Measurements from ENCODE around the gene USP35. TPM values are rescaled to one million over a fixed set of nuclear protein-coding genes. Genes with fewer than 3 reads are reported as not detected.
"Not testable (repeated sequence)": the region's sequence is repeated elsewhere in the genome, so short reads cannot be mapped to it uniquely, and the experiment has no call there.

USP35 gene
- total RNA-seq, 1 experiment from 2014 or later = 6.0 TPM

- Histone ChIP-seq H3K9me2 (ENCODE audit: insufficient read depth) (no peaks in the 10 kb centered on the region), H3K27me3 (ENCODE audit: insufficient read depth, low read length) (no peaks in the 10 kb centered on the region), H3K27ac (ENCODE audit: low read depth, low read length) (no peak overlapping the region), H3K4me2 (ENCODE audit: low read length) (no peak overlapping the region), H3K36me3 (ENCODE audit: control insufficient read depth in 1 of 2, insufficient read depth in 2 of 2, low read length in 2 of 2) (no peaks in the 10 kb centered on the region), H3K4me3 (replicated peaks in 1 of 2; ENCODE audit: low read depth in 1 of 2, low read length in 2 of 2) (no peak overlapping the region), H3K4me1 (ENCODE audit: control insufficient read depth in 1 of 2, insufficient read depth in 2 of 2, low read length in 2 of 2) (peaks cover 0 to 4% of the 10 kb centered on the region in 2 experiments; a peak in 2 of 4 replicates), H4K20me1 (ENCODE audit: insufficient read depth) (no peaks in the 10 kb centered on the region), H3K9ac (ENCODE audit: low read length) (no peak overlapping the region), H2AFZ (ENCODE audit: low read depth, low read length, poor library complexity, severe bottlenecking) (no peak overlapping the region), H3K9me3 (ENCODE audit: control insufficient read depth in 1 of 2, insufficient read depth in 1 of 2, low read depth in 1 of 2, low read length in 2 of 2) (no peaks in the 10 kb centered on the region), H3K79me2 (ENCODE audit: insufficient read depth, low read length) (no peaks in the 10 kb centered on the region)
- DNase-seq (ENCODE audit: low read depth, low spot score) (no peak), ATAC-seq (no peak)
- no TSS peak for BruUV-seq (replicated peaks)
- intact Hi-C loops (cut with micrococcal nuclease) = no loop called here
- ChIA-PET RAD21 (ENCODE audit: low non-redundant PET in 1 of 2, low total read pairs in 2 of 2, uncharacterized antibody in 2 of 2, unreplicated experiment in 2 of 2) (no interaction called here), POLR2A (no interaction called here), CTCF (no interaction called here)
- TF ChIP-seq ATF3 (IDR thresholded peaks at IDR 0.05) = no peak
- TF ChIP-seq MAX (IDR thresholded peaks at IDR 0.05) = no peak
- no peak for TF ChIP-seq POLR2AphosphoS5 (IDR thresholded peaks at IDR 0.05; ENCODE audit: low read depth, low read length)
- TF ChIP-seq CEBPB (IDR thresholded peaks at IDR 0.05; ENCODE audit: low read depth) = no peak
- no peak for TF ChIP-seq EZH2 (IDR thresholded peaks at IDR 0.05)
- TF ChIP-seq ZBTB33 (IDR thresholded peaks at IDR 0.05; ENCODE audit: extremely low read depth, insufficient replicate concordance, low read length) = no peak
- TF ChIP-seq REST (IDR thresholded peaks at IDR 0.05; ENCODE audit: low read depth) = no peak
- no peak for TF ChIP-seq ELF1 (IDR thresholded peaks at IDR 0.05; ENCODE audit: borderline replicate concordance, low read depth)
- no peak for TF ChIP-seq CBX3 (IDR thresholded peaks at IDR 0.05; ENCODE audit: low read depth)
These were observed 32.9 kb downstream of the USP35 start for GRCh38 chr11:78221396-78222315.

GRCh38 chr11:78222726-78223125, 34.0 kb downstream of the USP35 start:
- BruUV-seq (replicated peaks); H3K9me2 ChIP-seq (ENCODE audit: insufficient read depth); H3K9me3 ChIP-seq (ENCODE audit: control insufficient read depth in 1 of 2, insufficient read depth in 1 of 2, low read depth in 1 of 2, low read length in 2 of 2); ATAC-seq; H3K27ac ChIP-seq (ENCODE audit: low read depth, low read length); H3K36me3 ChIP-seq (ENCODE audit: control insufficient read depth in 1 of 2, insufficient read depth in 2 of 2, low read length in 2 of 2); H3K79me2 ChIP-seq (ENCODE audit: insufficient read depth, low read length); H3K4me3 ChIP-seq (replicated peaks in 1 of 2; ENCODE audit: low read depth in 1 of 2, low read length in 2 of 2); H3K27me3 ChIP-seq (ENCODE audit: insufficient read depth, low read length); intact Hi-C loops (cut with micrococcal nuclease); H3K9ac ChIP-seq (ENCODE audit: low read length); H3K4me2 ChIP-seq (ENCODE audit: low read length); CTCF ChIA-PET; DNase-seq (ENCODE audit: low read depth, low spot score); H2AFZ ChIP-seq (ENCODE audit: low read depth, low read length, poor library complexity, severe bottlenecking); H3K4me1 ChIP-seq (ENCODE audit: control insufficient read depth in 1 of 2, insufficient read depth in 2 of 2, low read length in 2 of 2); RAD21 ChIA-PET (ENCODE audit: low non-redundant PET in 1 of 2, low total read pairs in 2 of 2, uncharacterized antibody in 2 of 2, unreplicated experiment in 2 of 2); H4K20me1 ChIP-seq (ENCODE audit: insufficient read depth); POLR2A ChIA-PET: not testable (repeated sequence)
